Central memory CD8-positive, alpha-beta T cell (primary cell): ENCODE data around the gene RNF144A.

ENCODE experiments used
- ATAC-seq: fragments of 150-1000 bp; cut with Tn5 transposase; replicated peaks from 2 replicates; pipeline ENCODE4 v1.10.0; 2022; ENCODE audit warnings: mild to moderate bottlenecking, moderate FRiP score, moderate number of reproducible peaks; ENCODE audit not compliant: poor library complexity, severe bottlenecking; ENCODE audit errors: extremely low read depth
- DNase-seq, 2 donors: peaks; one replicate each; pipeline ENCODE4 v3.0.0; 2021; ENCODE audit warnings: low spot score in 2 of 2
- H3K27ac Mint-ChIP-seq: one replicate; pipeline ENCODE4 v1.8.0; 2022; ENCODE audit warnings: low read depth, mild to moderate bottlenecking, moderate library complexity, mixed read lengths
- H3K27me3 Mint-ChIP-seq: one replicate; pipeline ENCODE4 v1.8.0; 2022; ENCODE audit warnings: mixed read lengths
- H3K36me3 Mint-ChIP-seq: one replicate; pipeline ENCODE4 v1.8.0; 2022; ENCODE audit warnings: mild to moderate bottlenecking, moderate library complexity, mixed read lengths; ENCODE audit not compliant: insufficient read depth
- H3K4me1 Mint-ChIP-seq: one replicate; pipeline ENCODE4 v1.8.0; 2022; ENCODE audit warnings: mixed read lengths
- H3K4me3 Mint-ChIP-seq: one replicate; pipeline ENCODE4 v1.8.0; 2022; ENCODE audit warnings: mild to moderate bottlenecking, moderate library complexity, mixed read lengths
- H3K9me3 Mint-ChIP-seq: one replicate; pipeline ENCODE4 v1.8.0; 2022; ENCODE audit warnings: mixed read lengths

Gene RNF144A

GRCh38 chr2:6945821-6946220 lies 28.6 kb downstream of the RNF144A start:
- H3K4me1 Mint-ChIP-seq = peaks cover 55% of the 10 kb centered on the region
- no peaks in the 10 kb centered on the region for H3K27me3 Mint-ChIP-seq
- ATAC-seq = no peak
- H3K36me3 Mint-ChIP-seq = peaks cover 15% of the 10 kb centered on the region
- DNase-seq = no peak
- no peaks in the 10 kb centered on the region for H3K9me3 Mint-ChIP-seq
- H3K4me3 Mint-ChIP-seq = no peak overlapping the region
- peak overlapping the region; percentile 18 for H3K27ac Mint-ChIP-seq

- Mint-ChIP-seq H3K36me3 (peaks cover 15% of the 10 kb centered on the region), H3K27me3 (no peaks in the 10 kb centered on the region), H3K4me3 (no peak overlapping the region), H3K27ac (no peak overlapping the region), H3K9me3 (no peaks in the 10 kb centered on the region), H3K4me1 (peaks cover 46% of the 10 kb centered on the region)
- ATAC-seq (no peak), DNase-seq (no peak)
These were observed 29.5 kb downstream of the RNF144A start for GRCh38 chr2:6946722-6947121.

GRCh38 chr2:6947929-6948676 lies 30.9 kb downstream of the RNF144A start:
- no peaks in the 10 kb centered on the region for H3K27me3 Mint-ChIP-seq
- DNase-seq (no peak), ATAC-seq (no peak)
- H3K36me3 Mint-ChIP-seq = peaks cover 9% of the 10 kb centered on the region
- no peaks in the 10 kb centered on the region for H3K9me3 Mint-ChIP-seq
- no peak overlapping the region for H3K4me3 Mint-ChIP-seq
- peak overlapping the region; percentile 19 for H3K27ac Mint-ChIP-seq
- peaks cover 34% of the 10 kb centered on the region for H3K4me1 Mint-ChIP-seq

- peaks cover 27% of the 10 kb centered on the region for H3K4me1 Mint-ChIP-seq
- DNase-seq = no peak
These were observed 31.6 kb downstream of the RNF144A start for GRCh38 chr2:6948677-6949351.

GRCh38 chr2:6951046-6951445 lies 33.8 kb downstream of the RNF144A start:
- peaks cover 26% of the 10 kb centered on the region for H3K4me1 Mint-ChIP-seq
- H3K9me3 Mint-ChIP-seq = no peaks in the 10 kb centered on the region
- peaks cover 2% of the 10 kb centered on the region for H3K36me3 Mint-ChIP-seq
- no peaks in the 10 kb centered on the region for H3K27me3 Mint-ChIP-seq
- H3K27ac Mint-ChIP-seq = no peak overlapping the region
- no peak for ATAC-seq
- no peak for DNase-seq
- H3K4me3 Mint-ChIP-seq = no peak overlapping the region

More at GRCh38 chr2:6948677-6949351, 31.6 kb downstream of the RNF144A start:
- H3K9me3 Mint-ChIP-seq = no peaks in the 10 kb centered on the region
- ATAC-seq = no peak
- peak overlapping the region; percentile 32 for H3K27ac Mint-ChIP-seq
- peaks cover 5% of the 10 kb centered on the region for H3K36me3 Mint-ChIP-seq
- H3K27me3 Mint-ChIP-seq = no peaks in the 10 kb centered on the region
- no peak overlapping the region for H3K4me3 Mint-ChIP-seq

GRCh38 chr2:6952101-6952500 lies 34.9 kb downstream of the RNF144A start:
- ATAC-seq = no peak
- Mint-ChIP-seq H3K4me3 (no peak overlapping the region), H3K4me1 (peaks cover 33% of the 10 kb centered on the region), H3K36me3 (peaks cover 2% of the 10 kb centered on the region), H3K27me3 (no peaks in the 10 kb centered on the region), H3K27ac (no peak overlapping the region), H3K9me3 (no peaks in the 10 kb centered on the region)
- DNase-seq = no peak

- ATAC-seq (no peak), DNase-seq (no peak)
- H3K36me3 Mint-ChIP-seq = peaks cover 2% of the 10 kb centered on the region
- peaks cover 34% of the 10 kb centered on the region for H3K4me1 Mint-ChIP-seq
- H3K9me3 Mint-ChIP-seq = no peaks in the 10 kb centered on the region
- no peak overlapping the region for H3K4me3 Mint-ChIP-seq
- no peaks in the 10 kb centered on the region for H3K27me3 Mint-ChIP-seq
- H3K27ac Mint-ChIP-seq = no peak overlapping the region
These were observed 37.4 kb downstream of the RNF144A start for GRCh38 chr2:6954586-6954985.

GRCh38 chr2:6955511-6956136 lies 38.4 kb downstream of the RNF144A start:
- Mint-ChIP-seq H3K36me3 (peaks cover 2% of the 10 kb centered on the region), H3K9me3 (no peaks in the 10 kb centered on the region), H3K27me3 (no peaks in the 10 kb centered on the region), H3K4me3 (no peak overlapping the region), H3K4me1 (peaks cover 44% of the 10 kb centered on the region), H3K27ac (no peak overlapping the region)
- DNase-seq (no peak), ATAC-seq (no peak)

- no peak overlapping the region for H3K4me3 Mint-ChIP-seq
- peaks cover 50% of the 10 kb centered on the region for H3K4me1 Mint-ChIP-seq
- no peak for ATAC-seq
- DNase-seq = no peak
- no peak overlapping the region for H3K27ac Mint-ChIP-seq
- H3K9me3 Mint-ChIP-seq = no peaks in the 10 kb centered on the region
- H3K36me3 Mint-ChIP-seq = peaks cover 2% of the 10 kb centered on the region
- no peaks in the 10 kb centered on the region for H3K27me3 Mint-ChIP-seq
These were observed 39.4 kb downstream of the RNF144A start for GRCh38 chr2:6956566-6956965.

- H3K4me3 Mint-ChIP-seq = no peak overlapping the region
- H3K27me3 Mint-ChIP-seq = no peaks in the 10 kb centered on the region
- H3K4me1 Mint-ChIP-seq = peaks cover 56% of the 10 kb centered on the region
- no peak for DNase-seq
- no peaks in the 10 kb centered on the region for H3K9me3 Mint-ChIP-seq
- H3K27ac Mint-ChIP-seq = no peak overlapping the region
- H3K36me3 Mint-ChIP-seq = peaks cover 2% of the 10 kb centered on the region
- no peak for ATAC-seq
These were observed 40.0 kb downstream of the RNF144A start for GRCh38 chr2:6957031-6957714.

- DNase-seq (no peak), ATAC-seq (no peak)
- Mint-ChIP-seq H3K9me3 (no peaks in the 10 kb centered on the region), H3K27ac (no peak overlapping the region), H3K36me3 (peaks cover 2% of the 10 kb centered on the region), H3K4me1 (peaks cover 61% of the 10 kb centered on the region), H3K4me3 (no peak overlapping the region), H3K27me3 (no peaks in the 10 kb centered on the region)
These were observed 40.9 kb downstream of the RNF144A start for GRCh38 chr2:6957910-6958615.

- peaks cover 2% of the 10 kb centered on the region for H3K36me3 Mint-ChIP-seq
- no peak for DNase-seq
- no peaks in the 10 kb centered on the region for H3K27me3 Mint-ChIP-seq
- no peaks in the 10 kb centered on the region for H3K9me3 Mint-ChIP-seq
- ATAC-seq = no peak
- H3K4me3 Mint-ChIP-seq = no peak overlapping the region
- H3K27ac Mint-ChIP-seq = no peak overlapping the region
- peaks cover 66% of the 10 kb centered on the region for H3K4me1 Mint-ChIP-seq
These were observed 41.5 kb downstream of the RNF144A start for GRCh38 chr2:6958616-6959235.
